Measurements from ENCODE around the gene GLUD1. TPM values are rescaled to one million over a fixed set of nuclear protein-coding genes. Genes with fewer than 3 reads are reported as not detected.
A peak's percentile ranks its signal among the peaks of the same experiment; 100 is the strongest.
"Not testable (repeated sequence)": the region's sequence is repeated elsewhere in the genome, so short reads cannot be mapped to it uniquely, and the experiment has no call there.

GLUD1 gene
- total RNA-seq, 1 donor from 2014 or later = 120 TPM

DNA sequence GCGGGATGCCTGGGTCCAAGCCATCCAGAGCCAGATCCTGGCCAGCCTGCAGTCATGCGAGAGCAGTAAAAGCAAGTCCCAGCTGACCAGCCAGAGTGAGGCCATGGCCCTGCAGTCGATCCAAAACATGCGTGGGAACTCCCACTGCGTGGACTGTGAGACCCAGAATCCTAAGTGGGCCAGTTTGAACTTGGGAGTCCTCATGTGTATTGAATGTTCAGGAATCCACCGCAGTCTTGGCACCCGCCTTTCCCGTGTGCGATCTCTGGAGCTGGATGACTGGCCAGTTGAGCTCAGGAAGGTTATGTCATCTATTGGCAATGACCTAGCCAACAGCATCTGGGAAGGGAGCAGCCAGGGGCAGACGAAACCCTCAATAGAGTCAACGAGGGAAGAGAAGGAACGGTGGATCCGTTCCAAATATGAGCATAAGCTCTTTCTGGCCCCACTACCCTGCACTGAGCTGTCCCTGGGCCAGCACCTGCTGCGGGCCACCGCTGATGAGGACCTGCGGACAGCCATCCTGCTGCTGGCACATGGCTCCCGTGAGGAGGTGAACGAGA, 85.4 kb downstream of the GLUD1 start:
- H3K4me1 ChIP-seq; H3K27ac ChIP-seq; intact Hi-C loops (cut with DNase I); DNase-seq; ATAC-seq; H3K27me3 ChIP-seq; H3K4me3 ChIP-seq; H3K36me3 ChIP-seq; H3K9me3 ChIP-seq: not testable (repeated sequence)

DNA sequence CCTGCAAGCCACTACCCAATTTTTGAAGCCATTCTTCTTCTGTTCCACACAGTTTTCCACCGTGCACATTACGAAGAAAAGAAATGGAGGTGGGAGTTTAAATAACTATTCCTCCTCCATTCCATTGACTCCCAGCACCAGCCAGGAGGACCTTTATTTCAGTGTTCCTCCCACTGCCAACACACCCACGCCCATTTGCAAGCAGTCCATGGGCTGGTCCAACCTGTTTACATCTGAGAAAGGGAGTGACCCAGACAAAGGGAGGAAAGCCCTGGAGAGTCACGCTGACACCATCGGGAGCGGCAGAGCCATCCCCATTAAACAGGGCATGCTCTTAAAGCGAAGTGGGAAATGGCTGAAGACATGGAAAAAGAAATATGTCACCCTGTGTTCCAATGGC, 86.3 kb downstream of the GLUD1 start:
- H3K36me3 ChIP-seq; H3K27ac ChIP-seq; H3K4me1 ChIP-seq; H3K27me3 ChIP-seq; intact Hi-C loops (cut with DNase I); ATAC-seq; H3K9me3 ChIP-seq; DNase-seq; H3K4me3 ChIP-seq: not testable (repeated sequence)

DNA sequence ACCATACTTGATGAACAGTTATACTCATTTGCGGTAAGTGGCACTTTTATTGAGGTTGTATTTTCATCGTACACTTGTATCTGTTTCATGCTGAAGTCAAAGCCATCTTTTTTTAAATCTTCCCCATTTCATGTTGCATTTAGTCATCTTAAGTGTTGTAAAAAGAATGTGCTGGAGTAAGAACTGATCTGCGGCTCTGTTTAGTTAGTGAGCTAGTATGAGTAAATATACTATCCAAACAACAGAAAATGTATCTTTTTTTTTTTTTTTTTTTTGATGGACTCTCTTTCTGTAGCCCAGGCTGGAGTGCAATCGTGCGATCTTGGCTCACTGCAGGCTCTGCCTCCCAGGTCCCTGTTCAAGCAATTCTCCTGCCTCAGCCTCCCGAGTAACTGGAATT, 87.0 kb downstream of the GLUD1 start:
- DNase-seq; intact Hi-C loops (cut with DNase I); H3K27ac ChIP-seq; H3K9me3 ChIP-seq; ATAC-seq; H3K27me3 ChIP-seq; H3K4me1 ChIP-seq; H3K36me3 ChIP-seq; H3K4me3 ChIP-seq: not testable (repeated sequence)

DNA sequence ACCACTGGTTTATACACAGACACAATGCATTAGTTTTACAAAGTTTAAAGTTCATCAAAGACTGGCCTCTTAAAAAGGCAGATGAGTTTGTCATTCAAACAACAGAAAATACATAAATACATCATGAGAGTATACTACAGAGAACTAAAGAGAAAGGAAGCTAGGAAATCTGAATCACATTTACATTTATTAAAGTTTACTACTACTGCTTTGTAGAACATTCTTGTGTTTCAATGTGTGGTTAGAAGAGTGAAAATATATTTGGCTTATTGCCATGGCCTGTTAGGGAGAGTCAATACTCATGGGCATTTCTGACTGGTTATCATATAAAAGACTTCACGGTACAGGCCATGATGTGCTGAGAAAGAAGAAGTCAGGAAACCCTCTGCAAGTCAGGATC, 87.5 kb downstream of the GLUD1 start:
- ATAC-seq; DNase-seq; H3K4me1 ChIP-seq; H3K36me3 ChIP-seq; H3K4me3 ChIP-seq; H3K27ac ChIP-seq; H3K27me3 ChIP-seq; H3K9me3 ChIP-seq; intact Hi-C loops (cut with DNase I): not testable (repeated sequence)

DNA sequence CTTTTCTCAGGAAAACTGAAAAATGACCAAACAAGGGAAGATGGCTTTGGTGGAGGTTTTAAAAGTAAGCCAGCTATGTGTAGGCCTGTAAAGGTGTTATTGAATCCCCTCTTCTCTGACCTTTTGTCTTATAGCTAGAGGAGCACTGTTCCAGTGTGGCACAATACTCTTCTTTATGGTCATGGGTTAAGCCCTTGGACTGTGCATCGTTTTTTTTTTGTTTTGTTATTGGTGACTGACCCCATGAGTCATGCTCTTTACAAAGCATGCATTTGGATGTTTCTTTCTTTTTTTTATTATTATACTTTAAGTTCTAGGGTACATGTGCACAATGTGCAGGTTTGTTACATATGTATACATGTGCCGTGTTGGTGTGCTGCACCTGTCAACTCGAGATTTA, 94.2 kb downstream of the GLUD1 start:
- Histone ChIP-seq H3K27ac (peak overlapping the region; percentile 30), H3K27me3 (no peaks in the 10 kb centered on the region), H3K4me1 (no peaks in the 10 kb centered on the region), H3K36me3 (no peaks in the 10 kb centered on the region), H3K4me3 (no peak overlapping the region), H3K9me3 (no peaks in the 10 kb centered on the region)
- no peak for DNase-seq
- intact Hi-C loops (cut with DNase I) = no loop called here
- TF ChIP-seq, protein P1, sequence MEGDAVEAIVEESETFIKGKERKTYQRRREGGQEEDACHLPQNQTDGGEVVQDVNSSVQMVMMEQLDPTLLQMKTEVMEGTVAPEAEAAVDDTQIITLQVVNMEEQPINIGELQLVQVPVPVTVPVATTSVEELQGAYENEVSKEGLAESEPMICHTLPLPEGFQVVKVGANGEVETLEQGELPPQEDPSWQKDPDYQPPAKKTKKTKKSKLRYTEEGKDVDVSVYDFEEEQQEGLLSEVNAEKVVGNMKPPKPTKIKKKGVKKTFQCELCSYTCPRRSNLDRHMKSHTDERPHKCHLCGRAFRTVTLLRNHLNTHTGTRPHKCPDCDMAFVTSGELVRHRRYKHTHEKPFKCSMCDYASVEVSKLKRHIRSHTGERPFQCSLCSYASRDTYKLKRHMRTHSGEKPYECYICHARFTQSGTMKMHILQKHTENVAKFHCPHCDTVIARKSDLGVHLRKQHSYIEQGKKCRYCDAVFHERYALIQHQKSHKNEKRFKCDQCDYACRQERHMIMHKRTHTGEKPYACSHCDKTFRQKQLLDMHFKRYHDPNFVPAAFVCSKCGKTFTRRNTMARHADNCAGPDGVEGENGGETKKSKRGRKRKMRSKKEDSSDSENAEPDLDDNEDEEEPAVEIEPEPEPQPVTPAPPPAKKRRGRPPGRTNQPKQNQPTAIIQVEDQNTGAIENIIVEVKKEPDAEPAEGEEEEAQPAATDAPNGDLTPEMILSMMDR (IDR thresholded peaks at IDR 0.05) = no peak
- ATAC-seq = peak; percentile 46

Other genes starting within 250 kb of the GLUD1 start
- gene MMRN2, start 137.2 kb downstream of the GLUD1 start, total RNA-seq = 86.3 TPM
- 17.2 TPM for gene SNCG, start 136.2 kb downstream of the GLUD1 start, total RNA-seq
- gene ADIRF, start 126.4 kb downstream of the GLUD1 start, total RNA-seq = 155 TPM
- gene FAM25A, start 74.5 kb downstream of the GLUD1 start, total RNA-seq = not detected
- 23.7 TPM for gene SHLD2, start 363 bp upstream of the GLUD1 start, total RNA-seq
- 2.9 TPM for gene NUTM2A, start 130.6 kb upstream of the GLUD1 start, total RNA-seq